ENCODE measurements around the gene MUC2.

Gene MUC2

DNA sequence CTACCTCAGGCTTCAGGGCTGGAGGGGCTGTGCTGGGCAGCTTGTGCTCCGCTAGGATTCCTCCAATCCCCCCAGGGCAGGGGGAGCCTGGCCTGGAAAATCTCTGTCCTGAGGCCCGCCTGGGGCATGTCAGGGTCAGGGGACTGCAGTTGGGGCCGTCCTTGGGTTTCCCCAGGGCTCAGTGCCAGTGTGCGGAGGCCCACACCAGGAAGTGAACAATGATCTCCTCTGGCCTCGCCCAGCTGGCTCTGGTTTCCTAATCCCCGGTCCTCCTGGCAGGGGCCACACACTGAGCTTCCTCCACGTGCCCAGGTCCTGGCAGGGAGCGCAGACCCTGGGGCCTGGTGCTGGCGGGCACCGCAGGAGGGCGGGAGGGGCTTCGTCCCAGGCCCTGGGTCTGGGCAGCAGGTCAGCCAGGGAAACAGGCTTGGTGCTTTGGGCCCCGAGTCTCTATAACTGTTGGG lies 1.4 kb upstream of the MUC2 start:
- DNase-seq, result no peak

DNA sequence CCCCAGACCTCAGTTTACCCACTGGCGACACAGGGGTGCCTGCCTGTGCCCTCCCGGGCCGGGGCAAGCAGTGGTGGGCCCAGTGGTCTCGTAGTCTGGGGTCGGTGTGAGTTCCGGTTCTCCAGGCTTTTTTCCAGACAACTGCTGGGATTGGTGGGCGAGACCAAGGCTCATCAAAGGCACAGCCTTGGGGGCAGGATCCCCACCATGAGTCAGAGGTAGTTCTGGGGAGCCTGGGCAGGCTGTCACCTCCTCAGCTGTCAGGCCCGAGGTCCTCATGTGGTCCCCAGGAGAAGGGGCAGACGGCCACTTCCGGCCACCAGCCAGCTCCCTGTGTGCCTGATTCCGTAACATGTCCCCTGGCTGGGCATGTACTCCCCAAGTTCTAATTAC lies 827 bp upstream of the MUC2 start:
- DNase-seq, result no peak

DNA sequence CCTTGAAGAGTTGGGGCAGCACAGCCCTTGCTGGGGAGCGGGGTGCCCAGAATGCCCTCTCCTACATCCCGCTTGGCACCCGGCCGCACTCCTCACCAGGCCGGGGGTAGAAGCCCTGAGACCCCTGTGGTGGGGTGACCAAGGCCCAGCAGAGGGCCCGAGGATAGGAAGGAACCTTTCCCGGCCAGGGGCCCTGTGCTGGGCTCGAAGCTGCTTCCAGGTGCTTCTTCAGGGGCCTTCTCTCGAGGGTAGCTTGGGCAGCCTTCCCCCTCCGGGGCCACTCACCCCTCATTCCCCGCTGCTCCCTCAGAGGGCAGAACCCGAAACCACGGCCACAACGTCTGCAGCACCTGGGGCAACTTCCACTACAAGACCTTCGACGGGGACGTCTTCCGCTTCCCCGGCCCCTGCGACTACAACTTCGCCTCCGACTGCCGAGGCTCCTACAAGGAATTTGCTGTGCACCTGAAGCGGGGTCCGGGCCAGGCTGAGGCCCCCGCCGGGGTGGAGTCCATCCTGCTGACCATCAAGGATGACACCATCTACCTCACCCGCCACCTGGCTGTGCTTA lies 752 bp downstream of the MUC2 start:
- no peak for DNase-seq

DNA sequence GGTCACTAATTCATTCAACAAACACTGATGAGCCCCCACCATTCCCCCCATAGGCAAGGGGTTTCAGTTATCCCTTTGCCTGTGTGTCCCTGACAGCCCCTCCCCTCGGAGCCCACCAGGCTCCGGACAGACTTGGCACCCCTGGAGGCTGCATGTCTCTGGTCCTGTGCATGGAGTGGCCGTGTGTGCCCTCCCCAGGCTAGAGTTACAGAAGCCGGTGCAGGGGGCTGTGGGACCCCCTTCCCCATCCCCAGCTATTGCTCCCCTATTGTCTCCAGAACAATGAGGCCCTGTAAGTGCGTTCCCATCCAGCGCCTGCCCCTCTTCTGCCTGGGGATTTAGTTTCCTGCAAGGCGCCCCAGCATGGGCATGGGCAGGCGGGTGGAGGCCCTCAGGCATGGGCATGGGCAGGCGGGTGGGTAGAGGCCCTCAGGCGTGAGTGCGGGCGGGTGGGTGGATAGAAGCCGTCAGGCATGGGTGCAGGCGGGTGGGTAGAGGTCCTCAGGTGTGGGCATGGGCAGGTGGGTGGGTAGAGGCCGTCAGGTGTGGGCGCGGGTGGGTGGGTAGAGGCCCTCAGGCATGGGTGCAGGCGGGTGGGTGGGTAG lies 1.5 kb downstream of the MUC2 start:
- DNase-seq, result no peak

DNA sequence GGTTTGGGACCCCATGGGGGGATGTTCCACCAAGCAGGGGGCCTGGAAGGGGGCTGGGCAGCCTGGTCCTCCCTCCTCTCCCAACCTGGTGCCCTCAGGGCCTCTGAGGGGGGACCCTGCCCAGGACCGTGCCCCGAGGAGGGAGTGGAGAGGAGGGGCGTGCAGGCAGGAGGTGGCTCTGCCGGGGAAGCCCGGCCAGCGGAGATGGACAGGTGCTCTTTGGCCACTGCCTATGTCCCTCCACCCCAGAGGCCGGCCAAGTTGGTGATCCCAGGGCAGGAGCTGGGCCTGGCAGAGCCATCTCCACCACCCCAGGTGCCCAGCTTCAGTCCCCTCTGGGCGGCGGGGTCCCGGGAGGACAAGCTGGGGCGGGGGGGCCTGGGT lies 2.4 kb downstream of the MUC2 start:
- no peak for DNase-seq

DNA sequence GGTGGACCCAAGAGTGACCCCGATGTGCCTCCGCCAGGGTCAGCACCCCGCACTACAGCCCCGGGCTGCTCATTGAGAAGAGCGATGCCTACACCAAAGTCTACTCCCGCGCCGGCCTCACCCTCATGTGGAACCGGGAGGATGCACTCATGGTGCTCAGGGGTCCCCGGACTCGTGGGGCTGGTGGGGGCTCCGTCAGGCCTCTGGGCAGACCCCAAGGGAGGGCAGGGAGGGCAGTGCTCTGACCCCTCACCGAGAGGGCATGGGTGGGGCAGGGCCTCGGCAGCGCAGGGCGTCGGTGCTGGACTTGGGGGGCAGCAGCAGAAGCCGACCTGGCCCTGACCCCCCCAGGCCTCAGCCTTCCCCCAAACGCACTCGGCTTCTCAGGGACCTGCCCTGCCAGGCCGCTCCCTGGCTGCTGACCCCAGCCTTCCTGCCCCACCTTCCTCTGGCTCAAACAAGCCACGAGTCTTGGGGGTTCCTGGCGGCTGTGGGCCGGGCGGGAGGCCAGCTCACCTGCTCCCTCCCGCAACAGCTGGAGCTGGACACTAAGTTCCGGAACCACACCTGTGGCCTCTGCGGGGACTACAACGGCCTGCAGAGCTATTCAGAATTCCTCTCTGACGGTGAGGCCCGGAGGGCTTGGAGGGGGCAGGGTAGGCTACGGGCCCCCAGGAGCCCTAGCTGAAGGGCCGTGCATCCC lies 2.9 kb downstream of the MUC2 start:
- no peak for DNase-seq

DNA sequence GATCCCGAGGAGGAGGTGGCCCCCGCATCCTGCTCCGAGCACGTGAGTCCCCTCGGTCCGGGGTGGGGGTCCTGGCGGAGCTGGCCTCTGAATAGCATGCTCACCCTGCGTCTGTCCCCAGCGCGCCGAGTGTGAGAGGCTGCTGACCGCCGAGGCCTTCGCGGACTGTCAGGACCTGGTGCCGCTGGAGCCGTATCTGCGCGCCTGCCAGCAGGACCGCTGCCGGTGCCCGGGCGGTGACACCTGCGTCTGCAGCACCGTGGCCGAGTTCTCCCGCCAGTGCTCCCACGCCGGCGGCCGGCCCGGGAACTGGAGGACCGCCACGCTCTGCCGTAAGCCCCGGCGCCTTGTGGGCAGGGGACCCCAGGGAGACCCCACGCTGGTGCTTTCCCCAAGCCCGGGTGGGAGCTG lies 3.5 kb downstream of the MUC2 start:
- DNase-seq, result no peak

DNA sequence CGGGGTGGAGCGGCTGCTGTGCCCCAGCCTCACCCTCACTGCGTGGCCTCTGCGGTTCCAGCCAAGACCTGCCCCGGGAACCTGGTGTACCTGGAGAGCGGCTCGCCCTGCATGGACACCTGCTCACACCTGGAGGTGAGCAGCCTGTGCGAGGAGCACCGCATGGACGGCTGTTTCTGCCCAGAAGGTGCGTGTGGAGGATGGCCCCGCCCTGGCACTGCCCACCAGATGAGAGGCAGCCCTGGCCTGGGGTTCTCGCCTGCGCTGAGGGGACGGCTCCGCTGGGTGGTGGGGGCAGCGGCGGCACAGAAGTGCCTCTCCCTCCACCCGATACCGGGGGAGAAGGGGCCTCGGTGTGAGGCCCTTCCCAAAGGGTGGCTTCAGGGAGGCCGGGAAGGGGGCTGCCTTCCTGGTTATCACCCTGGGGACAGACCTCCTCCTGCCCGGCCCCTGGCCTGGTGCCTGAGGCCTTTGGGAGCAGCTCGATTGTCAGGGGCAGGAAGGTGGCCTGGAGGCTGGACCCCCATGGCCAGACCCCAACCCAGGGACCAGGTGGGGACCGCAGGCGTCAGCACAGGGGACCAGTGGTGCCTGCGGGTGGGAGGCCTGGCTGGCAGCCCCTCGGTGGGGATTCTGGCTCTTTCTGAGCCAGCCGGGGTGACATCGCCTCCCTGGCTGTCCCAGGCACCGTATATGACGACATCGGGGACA lies 7.1 kb downstream of the MUC2 start:
- DNase-seq, result no peak

DNA sequence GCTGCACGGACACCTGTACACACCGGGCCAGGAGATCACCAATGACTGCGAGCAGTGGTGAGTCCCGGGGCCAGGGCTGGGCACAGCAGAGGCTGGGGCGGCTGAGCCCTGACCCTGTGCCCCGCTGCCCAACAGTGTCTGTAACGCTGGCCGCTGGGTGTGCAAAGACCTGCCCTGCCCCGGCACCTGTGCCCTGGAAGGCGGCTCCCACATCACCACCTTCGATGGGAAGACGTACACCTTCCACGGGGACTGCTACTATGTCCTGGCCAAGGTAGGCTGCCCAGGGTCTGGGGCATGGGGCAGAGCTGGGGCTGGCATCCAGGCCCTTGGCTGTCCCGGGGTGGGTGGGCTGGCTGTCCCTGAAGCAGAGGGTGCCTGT lies 7.7 kb downstream of the MUC2 start:
- DNase-seq, result no peak

DNA sequence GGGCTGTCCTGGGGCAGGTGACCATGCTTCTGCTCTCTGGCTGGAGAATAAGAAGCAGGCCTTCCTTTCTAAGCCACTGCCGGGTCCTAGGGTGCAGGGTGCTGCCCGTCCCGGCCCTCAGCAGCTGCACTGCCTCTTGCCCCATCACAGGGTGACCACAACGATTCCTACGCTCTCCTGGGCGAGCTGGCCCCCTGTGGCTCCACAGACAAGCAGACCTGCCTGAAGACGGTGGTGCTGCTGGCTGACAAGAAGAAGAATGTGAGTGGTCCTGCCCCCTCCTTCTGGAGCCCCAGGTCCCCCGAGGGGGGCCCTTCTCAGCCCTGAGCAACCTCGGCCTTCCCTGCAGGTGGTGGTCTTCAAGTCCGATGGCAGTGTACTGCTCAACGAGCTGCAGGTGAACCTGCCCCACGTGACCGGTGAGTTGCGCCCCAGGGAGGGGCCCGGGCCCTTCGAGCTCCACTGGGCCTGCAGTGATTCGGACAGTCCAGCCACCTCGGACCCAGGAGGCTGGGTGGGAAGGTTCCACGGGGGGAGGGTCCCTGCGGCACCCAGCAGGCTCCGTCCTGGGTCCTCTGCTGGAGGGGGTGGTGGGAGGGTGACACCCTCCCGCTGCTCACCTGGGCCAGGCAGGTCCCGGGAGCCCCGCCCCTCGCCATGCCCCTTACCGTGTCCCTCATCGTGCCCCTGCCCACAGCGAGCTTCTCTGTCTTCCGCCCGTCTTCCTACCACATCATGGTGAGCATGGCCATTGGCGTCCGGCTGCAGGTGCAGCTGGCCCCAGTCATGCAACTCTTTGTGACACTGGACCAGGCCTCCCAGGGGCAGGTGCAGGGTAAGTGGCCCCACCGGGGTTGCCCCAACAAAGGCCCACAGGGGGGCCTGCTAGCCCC lies 8.3 kb downstream of the MUC2 start:
- no peak for DNase-seq

DNA sequence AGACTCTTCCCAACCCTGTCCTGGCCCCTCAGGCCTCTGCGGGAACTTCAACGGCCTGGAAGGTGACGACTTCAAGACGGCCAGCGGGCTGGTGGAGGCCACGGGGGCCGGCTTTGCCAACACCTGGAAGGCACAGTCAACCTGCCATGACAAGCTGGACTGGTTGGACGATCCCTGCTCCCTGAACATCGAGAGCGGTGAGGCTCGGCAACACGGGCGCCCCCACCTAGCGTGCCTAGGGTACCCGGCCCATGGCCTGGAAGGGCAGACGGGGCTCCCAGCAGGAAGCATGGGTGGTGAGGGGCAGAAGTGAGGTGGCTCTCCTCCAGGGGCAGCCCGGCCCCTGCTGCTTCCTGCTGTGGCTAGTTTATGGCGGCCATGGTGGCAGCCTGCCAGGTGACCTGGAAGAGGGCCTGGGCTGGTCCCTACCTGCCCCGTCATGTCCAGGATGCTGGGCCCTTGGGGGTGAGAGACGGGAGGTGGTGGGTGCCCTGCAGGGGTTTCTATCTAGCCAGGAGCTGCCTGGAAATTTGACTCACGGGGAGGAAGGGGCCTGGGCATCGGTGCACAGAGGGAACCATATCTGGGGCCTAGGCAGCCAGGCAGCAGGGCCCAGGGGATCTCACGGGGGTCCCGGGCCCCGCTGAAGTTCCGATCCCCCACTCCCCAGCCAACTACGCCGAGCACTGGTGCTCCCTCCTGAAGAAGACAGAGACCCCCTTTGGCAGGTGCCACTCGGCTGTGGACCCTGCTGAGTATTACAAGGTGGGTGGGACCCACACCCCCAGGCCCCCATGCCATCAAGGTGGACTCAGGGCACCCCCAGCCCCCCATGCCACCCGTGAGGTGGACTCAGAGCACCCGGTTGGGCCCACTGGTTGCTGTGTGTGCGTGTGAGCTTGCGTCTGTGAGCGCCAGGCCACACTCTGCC lies 9.2 kb downstream of the MUC2 start:
- DNase-seq, result no peak

DNA sequence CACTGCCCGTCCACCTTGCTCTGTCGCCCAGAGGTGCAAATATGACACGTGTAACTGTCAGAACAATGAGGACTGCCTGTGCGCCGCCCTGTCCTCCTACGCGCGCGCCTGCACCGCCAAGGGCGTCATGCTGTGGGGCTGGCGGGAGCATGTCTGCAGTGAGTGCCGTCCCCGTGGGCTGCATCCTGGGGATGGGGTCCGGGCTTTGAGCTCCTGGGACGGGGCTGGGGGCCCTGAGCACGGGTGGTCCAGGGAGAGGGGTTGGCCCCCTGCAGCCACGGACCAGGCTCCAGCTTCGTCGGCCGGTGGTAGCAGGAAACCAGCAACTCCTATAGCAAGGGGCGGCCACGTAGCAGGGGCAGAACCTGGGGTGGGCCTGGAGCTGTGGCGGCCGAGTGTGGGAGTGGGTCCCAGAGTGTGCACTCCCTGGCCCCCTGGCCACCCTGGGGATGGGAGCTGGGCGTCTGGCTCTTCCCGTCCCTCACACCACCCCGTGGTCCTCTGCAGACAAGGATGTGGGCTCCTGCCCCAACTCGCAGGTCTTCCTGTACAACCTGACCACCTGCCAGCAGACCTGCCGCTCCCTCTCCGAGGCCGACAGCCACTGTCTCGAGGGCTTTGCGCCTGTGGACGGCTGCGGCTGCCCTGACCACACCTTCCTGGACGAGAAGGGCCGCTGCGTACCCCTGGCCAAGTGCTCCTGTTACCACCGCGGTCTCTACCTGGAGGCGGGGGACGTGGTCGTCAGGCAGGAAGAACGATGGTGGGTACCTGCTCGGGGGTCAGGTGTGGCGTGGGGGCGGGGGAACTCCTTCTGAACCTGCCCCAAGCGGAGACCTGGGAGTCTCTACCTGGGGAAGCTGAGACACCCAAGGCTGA lies 10.1 kb downstream of the MUC2 start:
- DNase-seq, result no peak

DNA sequence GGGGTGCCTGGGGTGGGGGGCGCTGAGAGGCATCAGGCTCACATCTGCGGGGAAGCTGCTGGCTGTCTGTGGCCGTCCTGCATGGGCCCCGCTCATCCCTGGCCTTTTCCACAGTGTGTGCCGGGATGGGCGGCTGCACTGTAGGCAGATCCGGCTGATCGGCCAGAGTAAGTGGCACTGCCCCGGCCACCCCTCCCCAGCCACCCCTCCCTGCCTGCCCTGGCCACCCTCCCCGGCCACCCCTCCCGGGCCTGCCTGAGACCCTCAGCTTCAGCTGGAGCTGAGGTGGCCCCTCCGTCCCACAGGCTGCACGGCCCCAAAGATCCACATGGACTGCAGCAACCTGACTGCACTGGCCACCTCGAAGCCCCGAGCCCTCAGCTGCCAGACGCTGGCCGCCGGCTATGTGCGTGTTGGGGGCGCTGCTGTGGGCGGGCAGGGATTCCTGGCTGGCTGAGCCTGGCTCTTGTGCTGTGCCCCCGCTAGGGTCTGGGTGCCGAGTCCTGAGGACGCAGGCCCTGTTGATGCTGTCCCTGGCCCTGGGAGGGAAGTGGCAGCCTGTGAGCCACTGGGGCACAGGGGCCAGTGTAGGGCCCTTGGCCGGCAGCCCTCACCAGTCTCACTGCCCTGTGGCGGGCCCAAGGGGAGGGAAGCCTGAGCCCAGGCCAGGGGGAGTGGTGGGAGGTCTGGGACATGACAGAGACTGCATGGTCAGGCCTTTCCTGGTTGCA lies 10.9 kb downstream of the MUC2 start:
- no peak for DNase-seq

DNA sequence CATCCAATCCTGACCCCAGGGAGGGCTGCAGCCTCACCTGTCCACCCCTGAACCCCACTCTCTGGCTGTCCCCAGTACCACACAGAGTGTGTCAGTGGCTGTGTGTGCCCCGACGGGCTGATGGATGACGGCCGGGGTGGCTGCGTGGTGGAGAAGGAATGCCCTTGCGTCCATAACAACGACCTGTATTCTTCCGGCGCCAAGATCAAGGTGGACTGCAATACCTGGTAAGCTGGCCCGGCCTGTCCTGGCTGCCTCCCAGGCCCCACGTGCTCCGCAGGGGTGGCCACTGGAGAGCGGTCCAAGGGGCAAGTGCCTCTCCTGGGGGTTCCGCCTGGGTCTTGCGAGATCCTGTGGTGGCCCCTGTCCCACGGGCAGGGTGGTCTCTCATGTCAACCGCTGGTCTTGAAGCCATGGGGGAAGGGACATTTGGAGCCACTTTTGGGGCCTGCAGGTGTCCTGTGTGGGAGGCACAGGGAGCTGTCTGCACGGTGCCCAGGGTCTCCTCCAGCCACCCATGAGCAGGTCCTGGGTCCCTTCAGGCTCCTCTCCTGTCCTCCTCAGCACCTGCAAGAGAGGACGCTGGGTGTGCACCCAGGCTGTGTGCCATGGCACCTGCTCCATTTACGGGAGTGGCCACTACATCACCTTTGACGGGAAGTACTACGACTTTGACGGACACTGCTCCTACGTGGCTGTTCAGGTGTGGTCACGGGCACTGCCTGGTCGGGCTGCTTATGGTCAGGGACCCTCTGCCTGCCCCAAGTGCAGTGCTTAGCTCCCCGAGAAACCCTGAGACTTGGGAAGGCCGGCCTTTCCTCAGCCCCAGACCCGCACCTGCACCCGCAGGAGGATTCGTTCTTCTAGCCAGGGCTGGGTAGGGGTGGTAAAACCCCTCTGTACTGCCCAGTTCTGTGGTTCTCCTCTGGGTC lies 11.8 kb downstream of the MUC2 start:
- no peak for DNase-seq

DNA sequence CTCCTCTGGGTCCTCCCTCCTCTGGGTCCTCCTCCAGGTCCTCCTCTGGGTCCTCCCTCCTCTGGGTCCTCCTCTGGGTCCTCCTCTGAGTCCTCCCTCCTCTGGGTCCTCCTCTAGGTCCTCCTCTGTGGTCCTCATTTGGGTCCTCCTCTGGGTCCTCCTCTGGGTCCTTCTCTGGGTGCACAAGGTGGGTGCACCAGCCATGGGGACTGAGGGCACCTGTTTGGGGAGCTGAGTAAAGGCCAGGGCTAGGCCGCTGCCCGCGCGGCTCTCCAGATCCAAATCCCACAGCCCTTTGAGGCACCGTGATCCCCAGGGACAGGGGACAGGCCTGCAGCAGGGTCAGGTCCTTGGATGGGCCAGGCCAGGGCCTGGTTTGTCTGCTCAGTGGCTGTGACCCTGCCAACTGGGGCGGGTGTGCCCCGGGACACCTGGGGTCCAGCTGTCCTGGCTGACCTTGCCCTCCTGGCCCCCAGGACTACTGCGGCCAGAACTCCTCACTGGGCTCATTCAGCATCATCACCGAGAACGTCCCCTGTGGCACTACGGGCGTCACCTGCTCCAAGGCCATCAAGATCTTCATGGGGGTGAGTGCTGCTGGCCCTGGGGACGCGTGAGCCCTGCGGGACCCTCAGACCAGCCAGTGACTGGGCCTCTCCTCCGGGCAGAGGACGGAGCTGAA lies 12.7 kb downstream of the MUC2 start:
- no peak for DNase-seq

DNA sequence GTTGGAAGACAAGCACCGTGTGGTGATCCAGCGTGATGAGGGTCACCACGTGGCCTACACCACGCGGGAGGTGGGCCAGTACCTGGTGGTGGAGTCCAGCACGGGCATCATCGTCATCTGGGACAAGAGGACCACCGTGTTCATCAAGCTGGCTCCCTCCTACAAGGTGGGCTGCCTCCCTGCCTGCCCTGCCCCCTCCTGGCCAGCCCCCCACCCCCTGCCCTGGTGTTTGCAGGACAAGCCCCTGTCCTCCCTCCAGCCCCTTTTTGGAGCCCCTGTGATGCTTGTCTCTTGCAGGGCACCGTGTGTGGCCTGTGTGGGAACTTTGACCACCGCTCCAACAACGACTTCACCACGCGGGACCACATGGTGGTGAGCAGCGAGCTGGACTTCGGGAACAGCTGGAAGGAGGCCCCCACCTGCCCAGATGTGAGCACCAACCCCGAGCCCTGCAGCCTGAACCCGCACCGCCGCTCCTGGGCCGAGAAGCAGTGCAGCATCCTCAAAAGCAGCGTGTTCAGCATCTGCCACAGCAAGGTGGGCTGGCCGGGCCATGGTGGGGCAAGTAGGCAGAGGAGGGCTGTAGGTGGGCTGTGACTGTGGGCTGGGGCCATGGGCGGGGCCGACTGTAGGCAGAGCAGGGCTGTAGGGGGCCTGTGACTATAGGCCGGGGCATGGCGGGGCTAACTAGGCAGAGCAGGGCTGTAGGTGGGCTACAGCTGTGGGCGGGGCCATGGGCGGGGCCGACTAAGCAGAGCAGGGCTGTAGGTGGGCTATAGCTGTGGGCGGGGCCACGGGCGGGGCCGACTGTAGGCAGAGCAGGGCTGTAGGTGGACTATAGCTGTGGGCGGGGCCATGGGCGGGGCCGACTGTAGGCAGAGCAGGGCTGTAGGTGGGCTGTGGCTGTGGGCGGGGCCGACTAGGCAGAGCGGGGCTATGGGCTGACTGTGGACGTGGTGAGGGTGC lies 13.6 kb downstream of the MUC2 start:
- no peak for DNase-seq
